B cell (primary cell): ENCODE results near the gene CENPO. TPM values are rescaled to one million over a fixed set of nuclear protein-coding genes. Genes with fewer than 3 reads are reported as not detected.

Experiments used
- ATAC-seq: fragments of 200-7000 bp; cut with Tn5 transposase; one replicate; pipeline ENCODE4 v1.10.0; 2021; ENCODE audit warnings: low read depth, mild to moderate bottlenecking, moderate number of reproducible peaks, moderate library complexity
- CTCF ChIA-PET: fragments of 350-600 bp; sonication (Branson Sonifier 250); formaldehyde crosslinking; loops from one replicate; lab custom pipeline; 2021; ENCODE audit warnings: antibody characterized with exemption, inconsistent platforms; lab: Charles Lee
- POLR2A ChIA-PET: fragments of 350-600 bp; sonication (Branson Sonifier 250); formaldehyde crosslinking; loops from one replicate; lab custom pipeline; 2021; ENCODE audit warnings: antibody characterized with exemption; lab: Charles Lee
- DNase-seq: peaks from one replicate; pipeline ENCODE4 v3.0.0; 2013
- H2AFZ ChIP-seq: 2 replicates; pipeline ENCODE4 v1.6.1; 2012; ENCODE audit warnings: mild to moderate bottlenecking, low read depth, low read length; ENCODE audit not compliant: insufficient read depth, poor library complexity, severe bottlenecking
- H3K27ac ChIP-seq, 2 donors: 1 replicate in 1 of 2; 2 replicates in 1 of 2; pipeline ENCODE4 v1.5.1; 2012 to 2013; ENCODE audit warnings: low read length in 2 of 2, mild to moderate bottlenecking in 2 of 2, moderate library complexity in 1 of 2
- H3K27me3 ChIP-seq, 4 experiments: fragments of 200-600 bp in 1 of 4; sonication (generic) in 1 of 4; replicated peaks in 1 of 4; 1 replicate in 2 of 4; 2 replicates in 2 of 4; pipeline versions ENCODE4 v1.6.1 to v1.7.0; 2013 to 2016; ENCODE audit warnings: low read length in 3 of 4, mild to moderate bottlenecking in 2 of 4, mixed read lengths in 1 of 4, moderate library complexity in 1 of 4; ENCODE audit not compliant: insufficient read depth in 4 of 4, control insufficient read depth in 3 of 4; ENCODE audit errors: control extremely low read depth in 1 of 4
- H3K36me3 ChIP-seq, 2 experiments: replicated peaks in 1 of 2; 1 replicate in 1 of 2; 2 replicates in 1 of 2; pipeline versions ENCODE4 v1.6.1 to v1.7.1; 2013; ENCODE audit warnings: low read length in 1 of 2; ENCODE audit not compliant: insufficient read depth in 2 of 2, control insufficient read depth in 1 of 2; ENCODE audit errors: control extremely low read depth in 1 of 2, extremely low read depth in 1 of 2
- H3K4me1 ChIP-seq, 2 donors: fragments of 200-600 bp in 1 of 2; sonication (generic) in 1 of 2; 1 replicate in 1 of 2; 2 replicates in 1 of 2; pipeline versions ENCODE4 v1.5.1 to v1.6.1; 2013 to 2017; ENCODE audit warnings: low read length in 2 of 2; ENCODE audit not compliant: control insufficient read depth in 2 of 2, insufficient read depth in 2 of 2
- H3K4me2 ChIP-seq: replicated peaks from 2 replicates; pipeline ENCODE3; 2012; ENCODE audit warnings: mild to moderate bottlenecking, low read depth, low read length; ENCODE audit not compliant: poor library complexity, severe bottlenecking
- H3K4me3 ChIP-seq, 5 experiments: fragments of 200-600 bp in 1 of 5; sonication (generic) in 1 of 5; 1 replicate in 3 of 5; 2 replicates in 2 of 5; pipeline versions ENCODE4 v1.5.1 to v1.7.0; 2011 to 2016; ENCODE audit warnings: low read length in 4 of 5, mild to moderate bottlenecking in 4 of 5, low read depth in 2 of 5, control low read depth in 1 of 5, moderate library complexity in 1 of 5; ENCODE audit not compliant: insufficient read depth in 1 of 5; ENCODE audit errors: control extremely low read depth in 1 of 5, extremely low read depth in 1 of 5
- H3K79me2 ChIP-seq: fragments of 200-600 bp; sonication (generic); one replicate; pipeline ENCODE4 v1.6.0; 2016; ENCODE audit warnings: low read length; ENCODE audit not compliant: control insufficient read depth, insufficient read depth
- H3K9ac ChIP-seq: fragments of 200-600 bp; sonication (generic); 2 replicates; pipeline ENCODE4 v1.6.1; 2017; ENCODE audit warnings: mild to moderate bottlenecking, low read length, moderate library complexity
- H3K9me3 ChIP-seq, 3 donors: one replicate each; pipeline versions ENCODE4 v1.6.1 to v1.7.1; 2013; ENCODE audit warnings: low read length in 2 of 3; ENCODE audit not compliant: control insufficient read depth in 2 of 3, insufficient read depth in 1 of 3; ENCODE audit errors: control extremely low read depth in 1 of 3
- H4K20me1 ChIP-seq: 2 replicates; pipeline ENCODE4 v1.6.0; 2012; ENCODE audit warnings: mild to moderate bottlenecking, low read length; ENCODE audit not compliant: insufficient read depth, control insufficient read depth, poor library complexity, severe bottlenecking
- H3K27ac Mint-ChIP-seq: one replicate; pipeline ENCODE4 v1.8.0; 2021; ENCODE audit warnings: mixed read lengths
- H3K27me3 Mint-ChIP-seq: one replicate; pipeline ENCODE4 v1.8.0; 2021; ENCODE audit warnings: mixed read lengths
- H3K4me1 Mint-ChIP-seq: one replicate; pipeline ENCODE4 v1.8.0; 2021; ENCODE audit warnings: mixed read lengths
- H3K4me3 Mint-ChIP-seq: one replicate; pipeline ENCODE4 v1.8.0; 2021; ENCODE audit warnings: mixed read lengths
- H3K9me3 Mint-ChIP-seq: one replicate; pipeline ENCODE4 v1.8.0; 2022; ENCODE audit warnings: mixed read lengths; ENCODE audit not compliant: insufficient read depth
- CTCF ChIP-seq: fragments of 200-600 bp; IDR thresholded peaks from one replicate; pipeline ENCODE4 v1.8.0; 2022; ENCODE audit warnings: antibody characterized with exemption, mild to moderate bottlenecking
- EZH2 ChIP-seq: IDR thresholded peaks from 2 replicates; pipeline ENCODE4 v1.6.1; 2012; ENCODE audit warnings: borderline replicate concordance, low read depth, mild to moderate bottlenecking, moderate library complexity, low read length; ENCODE audit not compliant: insufficient read depth, poor library complexity, severe bottlenecking
- WGBS: methylation state at CpG from one replicate; pipeline ENCODE4 v1.1.5; 2013; ENCODE audit warnings: missing lambda C conversion rate; ENCODE audit not compliant: insufficient coverage; 5-methylcytosine and 5-hydroxymethylcytosine counted together
- intact Hi-C: fragments of 100-400 bp; cut with micrococcal nuclease; formaldehyde crosslinking; loops from one replicate; pipeline ENCODE4 v1.10.0; 2022
- polyA plus RNA-seq: library from polyadenylated mRNA; depleted of rRNA; stranded (reverse); fragments of >200 nt; gene quantifications from 2 replicates; pipeline ENCODE4 v1.2.3, GENCODE V29; 2012
- total RNA-seq, 2 donors: library from RNA; stranded (reverse); fragments of 120-200 nt in 1 of 2; gene quantifications; 1 replicate in 1 of 2; 2 replicates in 1 of 2; pipeline versions ENCODE4 v1.2.3 to v1.2.4, GENCODE V29; 2013 to 2022

The CENPO gene
- total and polyA plus RNA-seq, 2 donors (not counting 1 experiment from before 2014, with no cell fraction given) = 4.5 to 10.4 TPM

DNA sequence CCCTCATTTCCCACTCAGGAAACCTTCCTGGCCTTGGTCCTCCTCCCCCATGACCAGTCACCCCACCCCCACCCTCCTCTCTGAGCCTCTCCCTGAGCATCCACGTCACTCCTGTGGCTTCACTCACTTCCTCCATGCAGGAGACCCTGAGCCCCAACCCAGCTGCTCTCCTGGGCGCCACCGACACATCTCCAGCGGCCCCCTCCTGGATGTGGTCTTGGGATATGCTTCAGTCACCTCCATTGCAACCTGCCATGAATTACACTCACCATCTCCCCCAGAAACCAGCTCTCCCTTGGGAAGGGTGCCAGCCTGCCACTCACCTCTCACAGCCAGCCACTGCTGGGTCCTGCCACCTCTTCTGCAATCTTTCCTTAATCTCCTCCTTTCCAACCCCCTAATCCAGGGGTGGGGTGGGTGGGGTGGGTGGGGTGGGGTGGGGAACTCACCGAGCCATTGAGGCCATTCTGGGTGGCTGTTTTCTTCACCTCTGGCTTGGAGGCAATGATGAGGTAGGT lies 44.8 kb downstream of the CENPO start:
- intact Hi-C loops = no loop called here
- ChIA-PET CTCF (interaction anchor here (1.2 kb wide), 1 partner anchor 12 kb away, joined by 3 read pairs; no protein-coding TSS in a partner anchor), POLR2A (no interaction called here)
- H3K36me3 ChIP-seq = peaks cover 0 to 32% of the 10 kb centered on the region in 2 experiments
- H3K4me1 ChIP-seq = no peaks in the 10 kb centered on the region
- H3K4me3 ChIP-seq = no peak overlapping the region
- no peak overlapping the region for H3K4me2 ChIP-seq
- WGBS = no CpG with 5 or more reads among the region's 5 CpGs
- H2AFZ ChIP-seq = no peak overlapping the region
- Mint-ChIP-seq H3K27me3 (no peaks in the 10 kb centered on the region), H3K9me3 (no peaks in the 10 kb centered on the region), H3K4me3 (no peak overlapping the region), H3K27ac (no peak overlapping the region), H3K4me1 (no peaks in the 10 kb centered on the region)
- H3K27me3 ChIP-seq = no peaks in the 10 kb centered on the region
- DNase-seq (no peak), ATAC-seq (no peak)
- no peaks in the 10 kb centered on the region for H3K79me2 ChIP-seq
- H4K20me1 ChIP-seq = no peaks in the 10 kb centered on the region
- no peaks in the 10 kb centered on the region for H3K9me3 ChIP-seq
- no peak overlapping the region for H3K9ac ChIP-seq
- H3K27ac ChIP-seq = no peak overlapping the region
- TF ChIP-seq CTCF (no peak), EZH2 (no peak)

DNA sequence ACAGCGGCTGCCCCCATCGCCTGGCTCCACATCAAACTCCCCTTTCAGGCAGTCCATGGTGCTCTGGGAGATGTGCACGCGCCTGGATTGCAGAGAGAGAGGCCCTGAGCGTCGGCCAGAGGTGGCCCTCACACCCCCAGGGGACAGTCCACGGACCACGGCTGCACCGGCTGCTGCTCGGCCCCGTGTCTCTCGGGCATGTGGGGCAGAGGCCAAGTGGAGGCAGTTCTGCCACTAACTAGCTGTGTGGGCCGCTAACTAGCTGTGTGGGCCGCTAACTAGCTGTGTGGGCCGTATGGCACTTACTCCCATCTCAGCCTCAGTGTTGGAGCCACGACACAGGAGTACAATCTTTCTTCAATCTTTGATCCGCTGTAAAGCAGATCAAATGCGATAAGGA lies 45.3 kb downstream of the CENPO start:
- no peaks in the 10 kb centered on the region for H3K4me1 Mint-ChIP-seq
- no peaks in the 10 kb centered on the region for H3K27me3 Mint-ChIP-seq
- Histone ChIP-seq H3K79me2 (no peaks in the 10 kb centered on the region), H3K36me3 (peaks cover 0 to 32% of the 10 kb centered on the region in 2 experiments), H3K9ac (no peak overlapping the region), H3K27ac (no peak overlapping the region), H4K20me1 (no peaks in the 10 kb centered on the region), H3K9me3 (no peaks in the 10 kb centered on the region), H3K4me2 (no peak overlapping the region), H3K4me3 (no peak overlapping the region), H3K4me1 (no peaks in the 10 kb centered on the region), H2AFZ (no peak overlapping the region), H3K27me3 (no peaks in the 10 kb centered on the region)
- no peak overlapping the region for H3K4me3 Mint-ChIP-seq
- DNase-seq (no peak), ATAC-seq (no peak)
- POLR2A ChIA-PET = no interaction called here
- WGBS = 99% methylated on average over 14 of the region's 18 CpGs
- no peak for TF ChIP-seq EZH2
- TF ChIP-seq CTCF = no peak
- H3K9me3 Mint-ChIP-seq = no peaks in the 10 kb centered on the region
- CTCF ChIA-PET = interaction anchor here (1.2 kb wide), 1 partner anchor 13 kb away, joined by 3 read pairs; no protein-coding TSS in a partner anchor
- no peak overlapping the region for H3K27ac Mint-ChIP-seq
- intact Hi-C loops = no loop called here
